RCC 7860 (cell line): Measurements from ENCODE around the gene CNTNAP2.

Experiments used
- DNase-seq: peaks from one replicate; pipeline ENCODE4 v3.0.0-alpha.2; 2015; ENCODE audit warnings: low spot score
- FAIRE-seq: peaks from 2 replicates; lab custom pipeline; 2012; peaks lifted over from hg19 to GRCh38; lab: Jason Lieb, UNC

CNTNAP2 gene

GRCh38 chr7:148466120-148466519 lies 2349.5 kb downstream of the CNTNAP2 start:
- FAIRE-seq (no peak), DNase-seq (no peak)

DNA sequence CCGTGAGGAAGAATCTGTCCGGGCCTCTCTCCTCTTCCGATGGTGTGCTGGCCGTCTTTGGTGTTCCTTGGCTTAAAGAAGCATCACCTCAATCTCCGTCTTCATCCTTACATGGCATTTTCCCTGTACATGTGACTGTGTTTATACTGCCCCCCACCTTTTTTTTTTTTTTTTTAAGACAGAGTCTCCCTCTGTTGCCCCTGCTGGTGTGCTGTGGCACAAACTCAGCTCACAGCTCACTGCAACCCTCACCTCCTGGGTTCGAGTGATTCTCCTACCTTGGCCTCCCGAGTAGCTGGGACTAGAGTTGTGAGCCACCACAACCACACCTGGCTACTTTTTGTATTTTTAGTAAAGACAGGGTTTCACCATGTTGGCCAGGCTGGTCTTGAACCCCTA lies 2352.1 kb downstream of the CNTNAP2 start:
- DNase-seq (no peak), FAIRE-seq (no peak)
